D721Med (cell line): ENCODE results near the gene ABLIM1.

Source experiments
- DNase-seq: peaks from one replicate; pipeline ENCODE4 v3.0.0; 2011; ENCODE audit warnings: low spot score; ENCODE audit not compliant: insufficient read length
- FAIRE-seq: peaks from 2 replicates; lab custom pipeline; 2011; peaks lifted over from hg19 to GRCh38; lab: Jason Lieb, UNC
- TF ChIP-seq, protein P1 (sequence below): IDR thresholded peaks from 2 replicates; pipeline ENCODE4 v1.5.1; 2012; ENCODE audit warnings: mild to moderate bottlenecking, control low read depth; ENCODE audit not compliant: insufficient read depth; ENCODE audit errors: missing control alignments

ABLIM1 gene

DNA sequence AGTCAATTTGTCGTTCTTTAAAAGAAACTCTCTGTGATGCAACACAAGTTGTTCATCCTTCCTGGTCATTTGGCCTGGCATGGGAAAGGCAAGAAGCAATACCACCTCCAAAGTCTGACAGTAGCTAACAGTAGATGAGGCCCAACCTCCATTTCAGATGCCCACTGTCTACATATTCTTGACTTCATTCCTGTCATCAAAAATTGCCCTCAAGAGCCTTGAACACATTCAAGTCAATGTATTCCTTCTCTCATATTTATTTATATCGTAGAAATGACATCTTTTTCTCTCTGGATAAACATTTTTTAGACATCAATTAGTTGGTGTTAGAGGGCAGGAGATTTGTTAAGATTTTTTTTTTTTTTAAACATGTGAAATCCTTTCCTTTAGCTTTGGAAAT, 33.7 kb downstream of the ABLIM1 start:
- FAIRE-seq (no peak), DNase-seq (no peak)
- TF ChIP-seq, protein P1, sequence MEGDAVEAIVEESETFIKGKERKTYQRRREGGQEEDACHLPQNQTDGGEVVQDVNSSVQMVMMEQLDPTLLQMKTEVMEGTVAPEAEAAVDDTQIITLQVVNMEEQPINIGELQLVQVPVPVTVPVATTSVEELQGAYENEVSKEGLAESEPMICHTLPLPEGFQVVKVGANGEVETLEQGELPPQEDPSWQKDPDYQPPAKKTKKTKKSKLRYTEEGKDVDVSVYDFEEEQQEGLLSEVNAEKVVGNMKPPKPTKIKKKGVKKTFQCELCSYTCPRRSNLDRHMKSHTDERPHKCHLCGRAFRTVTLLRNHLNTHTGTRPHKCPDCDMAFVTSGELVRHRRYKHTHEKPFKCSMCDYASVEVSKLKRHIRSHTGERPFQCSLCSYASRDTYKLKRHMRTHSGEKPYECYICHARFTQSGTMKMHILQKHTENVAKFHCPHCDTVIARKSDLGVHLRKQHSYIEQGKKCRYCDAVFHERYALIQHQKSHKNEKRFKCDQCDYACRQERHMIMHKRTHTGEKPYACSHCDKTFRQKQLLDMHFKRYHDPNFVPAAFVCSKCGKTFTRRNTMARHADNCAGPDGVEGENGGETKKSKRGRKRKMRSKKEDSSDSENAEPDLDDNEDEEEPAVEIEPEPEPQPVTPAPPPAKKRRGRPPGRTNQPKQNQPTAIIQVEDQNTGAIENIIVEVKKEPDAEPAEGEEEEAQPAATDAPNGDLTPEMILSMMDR: no peak

DNA sequence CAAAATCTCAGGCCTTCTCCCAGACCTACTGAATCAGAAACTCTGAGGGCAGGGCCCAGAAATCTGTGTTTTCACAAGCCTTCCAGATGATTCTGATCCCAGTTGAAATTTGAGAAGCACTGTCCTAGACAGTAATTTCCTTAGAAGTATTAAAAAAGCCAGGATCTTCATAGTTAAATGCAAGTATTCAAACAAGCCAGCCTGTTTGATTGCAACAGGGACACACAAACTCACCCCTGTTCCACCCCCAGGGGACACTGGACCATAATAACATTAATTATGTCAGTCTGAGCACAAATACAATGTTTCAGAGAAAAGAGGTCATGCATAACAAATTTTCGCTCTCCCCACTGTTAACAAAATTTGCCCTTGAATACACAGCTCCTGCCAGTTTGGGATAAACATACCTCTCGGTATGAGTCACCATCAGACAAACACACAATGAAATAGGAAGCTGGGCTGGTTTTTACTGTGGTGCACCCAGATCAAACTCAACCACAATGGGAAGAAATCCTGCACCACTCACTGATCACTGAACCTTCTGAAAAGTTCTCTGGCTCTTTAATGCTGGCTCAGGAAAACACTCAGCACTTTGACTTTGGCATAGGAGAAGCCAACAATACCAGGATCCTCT, 34.3 kb downstream of the ABLIM1 start:
- TF ChIP-seq, protein P1: no peak
- DNase-seq (no peak), FAIRE-seq (no peak)

DNA sequence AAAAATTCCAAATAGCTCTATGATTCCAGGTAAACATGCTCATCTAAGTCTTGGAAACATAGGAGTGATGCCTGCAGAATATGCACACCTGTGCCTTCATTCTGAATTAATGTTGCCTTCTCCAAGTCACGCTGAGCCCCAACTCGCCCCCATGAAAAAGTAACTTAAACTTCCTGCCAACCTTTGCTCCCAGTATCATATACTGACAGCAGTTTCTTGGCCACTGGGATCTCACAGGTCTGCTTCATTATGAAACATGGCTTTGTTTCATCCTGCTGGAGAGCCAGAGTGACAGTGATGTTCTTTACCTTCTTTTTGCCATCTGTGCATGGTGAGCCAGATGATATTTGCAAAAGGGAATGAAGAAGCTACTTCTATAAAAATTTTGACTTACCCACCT, 34.9 kb downstream of the ABLIM1 start:
- TF ChIP-seq, protein P1: no peak
- FAIRE-seq (no peak), DNase-seq (no peak)

DNA sequence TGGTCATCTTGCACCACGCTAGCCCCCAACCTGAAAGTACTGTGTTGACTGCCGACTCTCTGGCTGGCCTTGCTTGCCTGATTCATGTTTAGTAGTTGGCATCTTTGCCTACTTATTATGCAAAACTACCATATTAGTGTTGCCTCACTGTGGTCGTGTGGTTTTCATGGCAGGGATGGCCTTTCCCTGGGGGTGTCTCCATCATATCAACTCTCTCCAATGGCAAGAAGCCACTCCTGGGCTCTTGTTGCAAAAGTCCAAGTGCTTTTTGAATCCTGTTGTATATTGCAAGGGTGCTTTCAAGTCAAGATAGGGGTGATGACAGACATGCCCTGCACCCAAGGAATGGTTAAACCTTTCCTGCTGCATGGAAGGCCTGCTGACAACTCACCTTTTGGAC, 39.4 kb downstream of the ABLIM1 start:
- FAIRE-seq: no peak
- DNase-seq: no peak
- TF ChIP-seq, protein P1: no peak

DNA sequence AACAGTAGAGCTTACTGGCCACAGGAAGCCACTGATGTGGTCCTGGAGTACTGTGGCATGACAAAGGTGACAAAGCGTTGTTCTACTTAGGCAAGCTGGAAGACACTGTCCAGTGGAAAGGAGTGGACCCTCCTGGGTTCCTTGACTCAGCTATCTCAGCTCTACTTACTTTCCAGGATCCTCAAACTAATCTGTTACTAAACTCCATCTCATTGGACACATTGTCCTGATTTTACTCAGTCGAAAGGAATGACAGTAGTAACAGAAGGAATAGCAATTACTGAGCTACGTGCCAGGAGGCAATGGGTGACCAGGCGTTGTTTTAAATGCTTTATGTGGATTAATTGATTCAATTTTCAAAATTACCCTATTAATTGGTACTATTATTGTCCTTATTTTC, 41.6 kb downstream of the ABLIM1 start:
- TF ChIP-seq, protein P1: no peak
- DNase-seq (no peak), FAIRE-seq (no peak)

DNA sequence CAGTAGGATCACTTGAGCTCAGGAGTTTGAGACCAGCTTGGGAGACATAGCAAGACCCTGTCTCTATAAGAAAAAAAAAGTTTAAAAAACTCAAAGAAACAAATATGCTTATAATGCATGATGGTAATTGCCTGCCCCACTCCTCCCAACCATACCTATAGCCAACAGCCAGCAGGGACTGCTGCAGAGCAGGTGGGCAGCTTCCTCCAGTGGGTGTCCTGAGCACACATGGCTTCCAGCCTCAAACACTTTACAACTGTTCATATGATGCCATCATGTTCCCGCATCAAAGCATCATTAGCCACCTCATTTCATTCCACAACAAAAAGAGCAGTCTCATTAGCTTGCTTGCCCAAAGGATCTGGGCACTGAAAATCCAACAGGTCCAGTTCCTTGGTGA, 42.0 kb downstream of the ABLIM1 start:
- DNase-seq: no peak
- FAIRE-seq: no peak
- TF ChIP-seq, protein P1: no peak

DNA sequence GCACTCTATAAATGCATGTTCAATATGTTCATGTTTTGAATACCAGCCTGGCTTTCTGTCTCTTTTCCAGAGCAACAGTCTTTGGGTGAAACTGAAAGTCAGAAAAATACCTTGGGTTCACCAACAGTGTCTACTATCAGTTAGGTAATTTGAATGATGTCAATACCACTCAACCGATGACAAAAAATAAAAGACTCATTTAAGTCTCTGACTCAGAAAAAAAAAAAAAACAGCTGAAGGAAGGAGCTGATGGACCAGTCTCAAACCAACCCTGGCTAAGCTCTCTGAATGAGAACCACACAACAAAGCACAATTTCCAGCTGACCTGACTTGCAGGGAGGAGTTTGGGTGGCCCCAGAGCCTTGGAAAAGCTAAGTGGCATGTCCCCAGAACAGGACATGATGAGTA, 42.5 kb downstream of the ABLIM1 start:
- TF ChIP-seq, protein P1: no peak
- DNase-seq (no peak), FAIRE-seq (no peak)
